GM23338 (cell line): ENCODE data around the gene MGAT5. TPM values are rescaled to one million over a fixed set of nuclear protein-coding genes. Genes with fewer than 3 reads are reported as not detected.

Source experiments
- EZH2 ChIP-seq: fragments of 200-600 bp; sonication (generic); IDR thresholded peaks from one replicate; pipeline ENCODE4 v1.8.0; 2017; ENCODE audit warnings: antibody characterized with exemption, mild to moderate bottlenecking, low read depth; ENCODE audit not compliant: unreplicated experiment
- EZH2phosphoT487 ChIP-seq: fragments of 200-600 bp; sonication (generic); IDR thresholded peaks from one replicate; pipeline ENCODE4 v1.8.1; 2018; ENCODE audit warnings: antibody characterized with exemption; ENCODE audit not compliant: unreplicated experiment
- JUNB ChIP-seq: IDR thresholded peaks from one replicate; pipeline ENCODE4 v1.6.1; 2016; ENCODE audit warnings: antibody characterized with exemption; ENCODE audit not compliant: unreplicated experiment
- NANOG ChIP-seq: IDR thresholded peaks from 2 replicates; pipeline ENCODE4 v1.6.1; 2016; ENCODE audit warnings: antibody characterized with exemption, borderline replicate concordance
- POLR2AphosphoS5 ChIP-seq: IDR thresholded peaks from 2 replicates; pipeline ENCODE4 v1.6.1; 2016; ENCODE audit warnings: antibody characterized with exemption, low read depth
- STAT1 ChIP-seq: IDR thresholded peaks from one replicate; pipeline ENCODE4 v1.6.1; 2016; ENCODE audit warnings: antibody characterized with exemption; ENCODE audit not compliant: unreplicated experiment
- ZNF114 ChIP-seq: fragments of 250-450 bp; sonication (Bioruptor Pico); IDR thresholded peaks from 2 replicates; pipeline ENCODE4 v1.5.0; 2020; ENCODE audit warnings: mild to moderate bottlenecking, moderate library complexity
- ZNF331 ChIP-seq: fragments of 250-450 bp; sonication (Bioruptor Pico); IDR thresholded peaks from 2 replicates; pipeline ENCODE4 v1.5.0; 2020; ENCODE audit warnings: low read depth, mild to moderate bottlenecking, moderate library complexity
- polyA plus RNA-seq: library from polyadenylated mRNA; unstranded; fragments of >200 nt; fragmentation: Nextera tagmentation; extraction: Ambion mirVana; gene quantifications from 2 replicates; pipeline ENCODE4 v1.2.1, GENCODE V29; 2016
- total RNA-seq: library from RNA; depleted of rRNA; stranded (reverse); fragments of >200 nt; shearing (Covaris generic); gene quantifications from 2 replicates; pipeline ENCODE4 v1.2.3, GENCODE V29; 2014
- TF ChIP-seq, protein P1 (sequence below): fragments of 250-450 bp; sonication (Bioruptor Pico); IDR thresholded peaks from 2 replicates; pipeline ENCODE4 v1.5.0; 2020; ENCODE audit warnings: mild to moderate bottlenecking, moderate library complexity
- TF ChIP-seq, protein P2 (sequence below): IDR thresholded peaks from one replicate; pipeline ENCODE4 v1.6.1; 2018; ENCODE audit warnings: antibody characterized with exemption; ENCODE audit not compliant: unreplicated experiment
- TF ChIP-seq, protein P3 (sequence below), 2 experiments: fragments of 200-600 bp in 1 of 2; sonication (generic) in 1 of 2; conservative IDR thresholded peaks; 2 replicates each; pipeline versions ENCODE4 v1.5.1 to v1.6.1; 2016 to 2017; ENCODE audit warnings: antibody characterized with exemption in 2 of 2, low read depth in 2 of 2, mild to moderate bottlenecking in 2 of 2, moderate library complexity in 1 of 2

The MGAT5 gene
- total and polyA plus RNA-seq, 2 experiments from 2014 or later = 4.6 to 27.6 TPM

DNA sequence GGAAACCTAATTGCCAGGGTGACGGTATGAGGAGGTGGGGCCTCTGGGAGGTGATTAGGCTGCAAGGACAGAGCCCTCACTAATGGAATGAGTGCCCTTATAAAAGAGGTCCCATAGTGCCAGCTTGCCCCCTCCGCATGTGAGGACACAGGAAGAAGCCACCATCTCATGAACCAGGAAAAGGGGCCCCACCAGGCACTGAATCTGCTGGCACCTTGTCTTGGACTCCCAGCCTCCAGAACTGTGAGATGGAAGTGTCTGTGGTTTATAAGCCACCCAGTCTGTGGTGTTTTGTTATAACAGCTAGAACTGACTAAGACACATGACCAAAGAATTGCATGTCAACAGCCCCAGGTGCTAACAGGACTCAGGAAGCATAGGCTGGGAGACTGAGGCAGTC, 214.3 kb downstream of the MGAT5 start (continued):
- TF ChIP-seq, protein P1, sequence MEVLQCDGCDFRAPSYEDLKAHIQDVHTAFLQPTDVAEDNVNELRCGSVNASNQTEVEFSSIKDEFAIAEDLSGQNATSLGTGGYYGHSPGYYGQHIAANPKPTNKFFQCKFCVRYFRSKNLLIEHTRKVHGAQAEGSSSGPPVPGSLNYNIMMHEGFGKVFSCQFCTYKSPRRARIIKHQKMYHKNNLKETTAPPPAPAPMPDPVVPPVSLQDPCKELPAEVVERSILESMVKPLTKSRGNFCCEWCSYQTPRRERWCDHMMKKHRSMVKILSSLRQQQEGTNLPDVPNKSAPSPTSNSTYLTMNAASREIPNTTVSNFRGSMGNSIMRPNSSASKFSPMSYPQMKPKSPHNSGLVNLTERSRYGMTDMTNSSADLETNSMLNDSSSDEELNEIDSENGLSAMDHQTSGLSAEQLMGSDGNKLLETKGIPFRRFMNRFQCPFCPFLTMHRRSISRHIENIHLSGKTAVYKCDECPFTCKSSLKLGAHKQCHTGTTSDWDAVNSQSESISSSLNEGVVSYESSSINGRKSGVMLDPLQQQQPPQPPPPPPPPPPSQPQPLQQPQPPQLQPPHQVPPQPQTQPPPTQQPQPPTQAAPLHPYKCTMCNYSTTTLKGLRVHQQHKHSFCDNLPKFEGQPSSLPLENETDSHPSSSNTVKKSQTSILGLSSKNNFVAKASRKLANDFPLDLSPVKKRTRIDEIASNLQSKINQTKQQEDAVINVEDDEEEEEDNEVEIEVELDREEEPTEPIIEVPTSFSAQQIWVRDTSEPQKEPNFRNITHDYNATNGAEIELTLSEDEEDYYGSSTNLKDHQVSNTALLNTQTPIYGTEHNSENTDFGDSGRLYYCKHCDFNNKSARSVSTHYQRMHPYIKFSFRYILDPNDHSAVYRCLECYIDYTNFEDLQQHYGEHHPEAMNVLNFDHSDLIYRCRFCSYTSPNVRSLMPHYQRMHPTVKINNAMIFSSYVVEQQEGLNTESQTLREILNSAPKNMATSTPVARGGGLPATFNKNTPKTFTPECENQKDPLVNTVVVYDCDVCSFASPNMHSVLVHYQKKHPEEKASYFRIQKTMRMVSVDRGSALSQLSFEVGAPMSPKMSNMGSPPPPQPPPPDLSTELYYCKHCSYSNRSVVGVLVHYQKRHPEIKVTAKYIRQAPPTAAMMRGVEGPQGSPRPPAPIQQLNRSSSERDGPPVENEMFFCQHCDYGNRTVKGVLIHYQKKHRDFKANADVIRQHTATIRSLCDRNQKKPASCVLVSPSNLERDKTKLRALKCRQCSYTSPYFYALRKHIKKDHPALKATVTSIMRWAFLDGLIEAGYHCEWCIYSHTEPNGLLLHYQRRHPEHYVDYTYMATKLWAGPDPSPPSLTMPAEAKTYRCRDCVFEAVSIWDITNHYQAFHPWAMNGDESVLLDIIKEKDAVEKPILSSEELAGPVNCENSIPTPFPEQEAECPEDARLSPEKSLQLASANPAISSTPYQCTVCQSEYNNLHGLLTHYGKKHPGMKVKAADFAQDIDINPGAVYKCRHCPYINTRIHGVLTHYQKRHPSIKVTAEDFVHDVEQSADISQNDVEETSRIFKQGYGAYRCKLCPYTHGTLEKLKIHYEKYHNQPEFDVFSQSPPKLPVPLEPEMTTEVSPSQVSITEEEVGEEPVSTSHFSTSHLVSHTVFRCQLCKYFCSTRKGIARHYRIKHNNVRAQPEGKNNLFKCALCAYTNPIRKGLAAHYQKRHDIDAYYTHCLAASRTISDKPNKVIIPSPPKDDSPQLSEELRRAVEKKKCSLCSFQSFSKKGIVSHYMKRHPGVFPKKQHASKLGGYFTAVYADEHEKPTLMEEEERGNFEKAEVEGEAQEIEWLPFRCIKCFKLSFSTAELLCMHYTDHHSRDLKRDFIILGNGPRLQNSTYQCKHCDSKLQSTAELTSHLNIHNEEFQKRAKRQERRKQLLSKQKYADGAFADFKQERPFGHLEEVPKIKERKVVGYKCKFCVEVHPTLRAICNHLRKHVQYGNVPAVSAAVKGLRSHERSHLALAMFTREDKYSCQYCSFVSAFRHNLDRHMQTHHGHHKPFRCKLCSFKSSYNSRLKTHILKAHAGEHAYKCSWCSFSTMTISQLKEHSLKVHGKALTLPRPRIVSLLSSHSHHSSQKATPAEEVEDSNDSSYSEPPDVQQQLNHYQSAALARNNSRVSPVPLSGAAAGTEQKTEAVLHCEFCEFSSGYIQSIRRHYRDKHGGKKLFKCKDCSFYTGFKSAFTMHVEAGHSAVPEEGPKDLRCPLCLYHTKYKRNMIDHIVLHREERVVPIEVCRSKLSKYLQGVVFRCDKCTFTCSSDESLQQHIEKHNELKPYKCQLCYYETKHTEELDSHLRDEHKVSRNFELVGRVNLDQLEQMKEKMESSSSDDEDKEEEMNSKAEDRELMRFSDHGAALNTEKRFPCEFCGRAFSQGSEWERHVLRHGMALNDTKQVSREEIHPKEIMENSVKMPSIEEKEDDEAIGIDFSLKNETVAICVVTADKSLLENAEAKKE (CRISPR knock-in tag) = no peak
- TF ChIP-seq ZNF114 (CRISPR knock-in tag) (no peak), EZH2 (no peak), NANOG (no peak), JUNB (no peak), STAT1 (no peak), ZNF331 (CRISPR knock-in tag) (no peak), EZH2phosphoT487 (no peak), POLR2AphosphoS5 (no peak)
- TF ChIP-seq, protein P2, sequence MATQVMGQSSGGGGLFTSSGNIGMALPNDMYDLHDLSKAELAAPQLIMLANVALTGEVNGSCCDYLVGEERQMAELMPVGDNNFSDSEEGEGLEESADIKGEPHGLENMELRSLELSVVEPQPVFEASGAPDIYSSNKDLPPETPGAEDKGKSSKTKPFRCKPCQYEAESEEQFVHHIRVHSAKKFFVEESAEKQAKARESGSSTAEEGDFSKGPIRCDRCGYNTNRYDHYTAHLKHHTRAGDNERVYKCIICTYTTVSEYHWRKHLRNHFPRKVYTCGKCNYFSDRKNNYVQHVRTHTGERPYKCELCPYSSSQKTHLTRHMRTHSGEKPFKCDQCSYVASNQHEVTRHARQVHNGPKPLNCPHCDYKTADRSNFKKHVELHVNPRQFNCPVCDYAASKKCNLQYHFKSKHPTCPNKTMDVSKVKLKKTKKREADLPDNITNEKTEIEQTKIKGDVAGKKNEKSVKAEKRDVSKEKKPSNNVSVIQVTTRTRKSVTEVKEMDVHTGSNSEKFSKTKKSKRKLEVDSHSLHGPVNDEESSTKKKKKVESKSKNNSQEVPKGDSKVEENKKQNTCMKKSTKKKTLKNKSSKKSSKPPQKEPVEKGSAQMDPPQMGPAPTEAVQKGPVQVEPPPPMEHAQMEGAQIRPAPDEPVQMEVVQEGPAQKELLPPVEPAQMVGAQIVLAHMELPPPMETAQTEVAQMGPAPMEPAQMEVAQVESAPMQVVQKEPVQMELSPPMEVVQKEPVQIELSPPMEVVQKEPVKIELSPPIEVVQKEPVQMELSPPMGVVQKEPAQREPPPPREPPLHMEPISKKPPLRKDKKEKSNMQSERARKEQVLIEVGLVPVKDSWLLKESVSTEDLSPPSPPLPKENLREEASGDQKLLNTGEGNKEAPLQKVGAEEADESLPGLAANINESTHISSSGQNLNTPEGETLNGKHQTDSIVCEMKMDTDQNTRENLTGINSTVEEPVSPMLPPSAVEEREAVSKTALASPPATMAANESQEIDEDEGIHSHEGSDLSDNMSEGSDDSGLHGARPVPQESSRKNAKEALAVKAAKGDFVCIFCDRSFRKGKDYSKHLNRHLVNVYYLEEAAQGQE = no peak
- TF ChIP-seq, protein P3, sequence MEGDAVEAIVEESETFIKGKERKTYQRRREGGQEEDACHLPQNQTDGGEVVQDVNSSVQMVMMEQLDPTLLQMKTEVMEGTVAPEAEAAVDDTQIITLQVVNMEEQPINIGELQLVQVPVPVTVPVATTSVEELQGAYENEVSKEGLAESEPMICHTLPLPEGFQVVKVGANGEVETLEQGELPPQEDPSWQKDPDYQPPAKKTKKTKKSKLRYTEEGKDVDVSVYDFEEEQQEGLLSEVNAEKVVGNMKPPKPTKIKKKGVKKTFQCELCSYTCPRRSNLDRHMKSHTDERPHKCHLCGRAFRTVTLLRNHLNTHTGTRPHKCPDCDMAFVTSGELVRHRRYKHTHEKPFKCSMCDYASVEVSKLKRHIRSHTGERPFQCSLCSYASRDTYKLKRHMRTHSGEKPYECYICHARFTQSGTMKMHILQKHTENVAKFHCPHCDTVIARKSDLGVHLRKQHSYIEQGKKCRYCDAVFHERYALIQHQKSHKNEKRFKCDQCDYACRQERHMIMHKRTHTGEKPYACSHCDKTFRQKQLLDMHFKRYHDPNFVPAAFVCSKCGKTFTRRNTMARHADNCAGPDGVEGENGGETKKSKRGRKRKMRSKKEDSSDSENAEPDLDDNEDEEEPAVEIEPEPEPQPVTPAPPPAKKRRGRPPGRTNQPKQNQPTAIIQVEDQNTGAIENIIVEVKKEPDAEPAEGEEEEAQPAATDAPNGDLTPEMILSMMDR (conservative IDR thresholded peaks at IDR 0.05; ENCODE audit: low read depth in 2 of 2) = no peak
